Measurements from ENCODE around the gene ZNF527.
A peak's percentile ranks its signal among the peaks of the same experiment; 100 is the strongest.

Gene ZNF527

GRCh38 chr19:37370880-37371661 lies at the start of gene ZNF527:
Gene ZNF527, plus strand, starts transcription at chr19:37371099. Its CDS starts 3,100 bp downstream, at chr19:37374199.
- DNase-seq (ENCODE audit: low read depth), result peak; percentile 81
- TF ChIP-seq CTCF (IDR thresholded peaks at IDR 0.05; ENCODE audit: control insufficient read depth, insufficient read depth, low read depth, low read length, missing control alignments), result no peak

DNA sequence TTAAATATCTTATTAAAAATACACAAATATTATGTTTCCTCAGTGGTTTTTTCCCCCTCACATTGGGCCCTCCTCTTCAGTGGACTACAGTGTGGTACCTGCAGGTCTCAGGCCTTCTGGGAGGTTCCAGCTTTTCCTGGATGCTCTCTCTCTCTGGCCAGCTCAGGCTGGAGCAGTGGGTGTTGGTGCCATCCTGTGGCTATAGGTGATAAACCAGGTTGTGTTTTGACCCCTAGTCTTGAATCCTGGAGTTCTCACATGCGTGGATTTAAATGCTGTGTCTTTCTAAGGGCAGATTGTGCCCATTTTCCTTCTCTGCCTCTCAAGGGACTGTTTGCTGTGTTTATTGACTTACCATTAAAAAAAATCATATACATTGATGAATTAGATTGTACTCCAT lies 41.2 kb upstream of the ZNF527 start:
- no peak for TF ChIP-seq CTCF (IDR thresholded peaks at IDR 0.05; ENCODE audit: control insufficient read depth, insufficient read depth, low read depth, low read length, missing control alignments)
- H3K4me3 ChIP-seq (ENCODE audit: control insufficient read depth, low read depth, low read length), result no peak overlapping the region
- no peak for DNase-seq (ENCODE audit: low read depth)

More at GRCh38 chr19:37370880-37371661, at the start of gene ZNF527:
- peak within 1 kb of the TSS; percentile 84 for H3K4me3 ChIP-seq (ENCODE audit: control insufficient read depth, low read depth, low read length)

GRCh38 chr19:37332839-37333238 lies 38.1 kb upstream of the ZNF527 start:
- no peak for DNase-seq (ENCODE audit: low read depth)
- no peak for TF ChIP-seq CTCF (IDR thresholded peaks at IDR 0.05; ENCODE audit: control insufficient read depth, insufficient read depth, low read depth, low read length, missing control alignments)

DNA sequence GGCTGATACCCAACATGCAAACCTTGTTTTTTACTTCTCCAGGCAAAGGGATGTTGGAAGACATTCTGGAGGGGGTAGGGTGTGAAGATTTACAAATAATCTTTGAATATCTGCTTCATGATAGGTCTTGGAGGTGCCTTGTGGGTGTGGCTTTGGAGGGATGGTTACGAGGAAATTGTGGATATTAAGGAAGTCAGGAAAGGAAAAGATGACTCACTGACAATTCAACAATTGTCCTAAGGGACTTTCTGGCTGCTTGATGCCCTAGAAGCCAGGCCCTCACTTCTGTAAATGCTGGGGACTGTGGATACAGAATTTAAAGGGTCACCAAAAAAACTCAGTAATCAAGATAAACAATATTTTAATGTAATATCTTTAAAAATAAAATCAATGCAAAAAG lies 37.4 kb upstream of the ZNF527 start:
- no peak overlapping the region for H3K4me3 ChIP-seq (ENCODE audit: control insufficient read depth, low read depth, low read length)
- no peak for TF ChIP-seq CTCF (IDR thresholded peaks at IDR 0.05; ENCODE audit: control insufficient read depth, insufficient read depth, low read depth, low read length, missing control alignments)
- no peak for DNase-seq (ENCODE audit: low read depth)

More at GRCh38 chr19:37332839-37333238, 38.1 kb upstream of the ZNF527 start:
- no peak overlapping the region for H3K4me3 ChIP-seq (ENCODE audit: control insufficient read depth, low read depth, low read length)

- peak overlapping the region; percentile 79 for H3K4me3 ChIP-seq (ENCODE audit: control insufficient read depth, low read depth, low read length)
- DNase-seq (ENCODE audit: low read depth), result peak; percentile 39
- TF ChIP-seq CTCF (IDR thresholded peaks at IDR 0.05; ENCODE audit: control insufficient read depth, insufficient read depth, low read depth, low read length, missing control alignments), result no peak
These were observed 36.5 kb upstream of the ZNF527 start for GRCh38 chr19:37334179-37335071.

GRCh38 chr19:37342753-37343152 lies 28.1 kb upstream of the ZNF527 start:
- DNase-seq (ENCODE audit: low read depth), result no peak
- no peak overlapping the region for H3K4me3 ChIP-seq (ENCODE audit: control insufficient read depth, low read depth, low read length)
- TF ChIP-seq CTCF (IDR thresholded peaks at IDR 0.05; ENCODE audit: control insufficient read depth, insufficient read depth, low read depth, low read length, missing control alignments), result no peak
